ENCODE data around the gene MRPS5.
A peak's percentile ranks its signal among the peaks of the same experiment; 100 is the strongest.

Gene MRPS5

DNA sequence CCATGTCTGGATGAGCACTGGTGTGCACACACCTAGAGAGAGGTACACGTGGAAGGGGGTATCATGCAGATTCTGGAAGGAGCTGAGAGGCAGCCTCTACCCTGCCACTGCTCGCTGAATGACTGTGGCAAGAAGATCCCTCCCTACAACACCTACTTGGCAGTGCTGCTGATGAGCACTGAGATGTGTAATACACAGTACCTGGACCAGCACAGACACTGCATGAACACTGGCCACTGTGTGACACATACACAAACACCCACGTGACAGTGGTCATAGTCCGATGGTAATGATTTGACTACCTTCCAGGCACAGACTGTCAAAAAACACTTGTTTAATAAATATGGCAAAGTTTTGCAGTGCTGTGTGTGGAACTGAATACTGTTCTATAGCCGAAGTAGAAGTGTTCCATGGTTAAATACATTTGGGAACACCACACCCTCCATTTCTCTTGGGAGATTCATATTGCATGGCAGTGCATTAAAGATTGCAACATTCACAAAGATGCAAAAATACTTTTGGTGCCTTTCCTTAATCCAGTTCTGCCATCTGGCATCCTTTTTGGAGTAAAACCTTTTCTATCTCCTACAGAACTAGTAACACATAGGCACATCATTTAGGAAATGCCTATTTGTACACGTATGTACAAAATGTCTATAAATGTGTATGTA, 29.6 kb downstream of the MRPS5 start:
- DNase-seq (ENCODE audit: low read depth in 3 of 3): no peak

DNA sequence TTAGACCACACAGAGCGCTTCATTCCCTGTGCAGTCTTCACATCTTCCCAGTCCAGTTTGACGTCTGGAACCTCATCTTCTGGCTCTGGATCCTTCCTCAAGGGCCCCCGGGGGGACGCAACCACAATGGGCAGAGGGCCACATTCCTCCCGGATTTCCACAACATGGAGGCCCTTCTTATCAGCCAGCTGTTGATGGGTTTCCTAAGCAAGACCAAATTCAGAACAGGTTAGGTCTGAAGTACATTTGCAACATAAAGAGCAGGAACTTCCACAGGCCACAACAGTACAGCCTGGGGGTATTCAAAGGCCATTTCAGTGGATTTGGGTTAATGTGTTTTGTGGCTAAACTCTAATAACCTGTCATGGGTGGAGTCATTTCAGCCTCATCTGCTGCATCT, 34.2 kb downstream of the MRPS5 start:
- no peak for DNase-seq (ENCODE audit: low read depth in 3 of 3)

DNA sequence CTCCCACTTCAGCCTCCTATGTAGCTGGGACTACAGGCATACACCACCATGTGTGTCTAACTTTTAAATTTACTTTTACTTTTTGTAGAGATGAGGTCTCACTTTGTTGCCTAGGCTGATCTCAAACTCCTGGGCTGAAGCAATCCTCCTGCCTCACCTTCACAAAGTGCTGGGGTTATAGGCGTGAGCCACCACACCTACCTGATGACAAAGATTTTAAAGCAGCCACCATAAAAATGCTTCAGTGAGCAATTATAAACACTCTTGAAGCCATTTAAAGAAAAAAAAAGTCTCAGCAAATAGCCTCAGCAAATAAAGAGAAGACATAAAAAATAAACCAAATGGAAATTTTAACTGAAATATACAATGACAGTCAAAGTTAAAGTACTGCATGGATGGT, 35.6 kb downstream of the MRPS5 start:
- no peak for DNase-seq (ENCODE audit: low read depth in 3 of 3)

DNA sequence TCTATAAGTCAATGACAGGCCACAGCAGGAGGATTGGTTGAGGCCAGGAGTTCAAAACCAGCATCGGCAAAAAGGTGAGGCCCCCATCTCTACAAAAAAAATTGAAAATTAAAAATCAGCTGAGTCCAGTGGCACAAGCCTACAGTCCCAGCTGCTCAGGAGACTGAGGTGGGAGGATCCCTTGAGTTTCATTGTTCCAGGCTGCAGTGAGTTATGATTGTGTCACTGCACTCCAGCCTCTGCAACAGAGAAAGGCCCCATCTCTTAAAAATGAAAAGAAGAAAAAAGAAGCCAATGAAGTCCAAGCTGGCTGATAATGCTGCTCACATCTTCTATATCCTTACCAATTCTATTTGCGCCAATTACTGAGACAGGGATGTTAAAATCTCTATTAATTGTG, 39.1 kb downstream of the MRPS5 start:
- DNase-seq (ENCODE audit: low read depth in 3 of 3): no peak

DNA sequence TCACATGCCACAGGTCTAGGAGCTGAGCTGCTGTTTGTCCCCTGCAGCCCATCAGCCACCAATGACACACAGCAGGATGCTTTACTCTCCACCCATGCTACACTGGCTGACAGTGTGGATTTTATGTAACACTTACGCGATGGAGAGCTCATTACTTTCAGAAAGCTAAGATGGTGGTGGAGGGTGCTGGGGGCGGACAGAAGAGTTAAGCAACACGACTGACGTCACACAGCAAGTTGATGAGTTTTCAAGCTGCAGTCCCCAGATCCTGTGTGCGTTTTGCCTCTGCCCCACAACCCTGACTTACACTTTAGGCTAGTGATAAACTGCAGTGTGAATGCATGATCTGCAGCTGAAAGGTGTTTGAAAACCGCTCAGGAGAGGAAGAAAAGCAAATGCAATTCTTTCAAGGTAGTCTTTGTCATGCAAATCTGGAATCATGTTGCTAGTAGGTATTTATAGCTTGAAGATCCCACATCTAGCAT, 42.4 kb downstream of the MRPS5 start:
- no peak for DNase-seq (ENCODE audit: low read depth in 3 of 3)

DNA sequence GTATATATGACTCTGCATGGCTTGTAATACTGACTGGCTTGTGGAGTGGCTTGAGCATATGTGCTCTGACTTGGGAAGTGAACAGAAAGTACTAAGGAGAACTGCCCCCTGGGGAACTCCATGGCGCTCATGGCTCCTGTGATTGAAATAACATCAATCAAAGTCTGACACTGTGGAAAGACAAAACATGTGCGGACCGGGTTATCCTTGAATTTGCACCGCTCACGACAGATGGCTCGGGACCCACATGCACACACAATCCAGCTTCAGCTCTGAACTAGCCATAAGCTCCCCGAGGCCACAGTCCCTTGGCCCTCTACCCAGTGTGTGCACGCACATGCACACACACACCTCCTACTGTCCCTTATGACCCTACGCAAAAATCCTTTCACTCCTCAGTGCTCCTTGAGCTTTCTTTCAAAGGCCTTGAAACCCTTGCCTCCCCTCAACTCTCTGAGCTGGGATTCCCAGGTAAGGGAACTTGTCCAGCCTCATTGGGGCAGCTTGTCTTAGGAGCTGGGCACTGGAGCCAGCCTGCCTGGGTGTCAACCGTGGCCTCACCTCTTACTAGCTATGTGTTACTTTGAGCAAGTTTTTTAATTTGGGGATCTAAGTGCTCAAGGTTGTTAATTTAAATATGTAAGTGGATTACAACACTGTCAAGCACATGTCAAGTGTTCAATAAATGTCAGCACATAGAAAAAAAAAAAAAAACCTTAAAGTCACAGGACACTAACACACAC, 43.6 kb downstream of the MRPS5 start:
- no peak for DNase-seq (ENCODE audit: low read depth in 3 of 3)

DNA sequence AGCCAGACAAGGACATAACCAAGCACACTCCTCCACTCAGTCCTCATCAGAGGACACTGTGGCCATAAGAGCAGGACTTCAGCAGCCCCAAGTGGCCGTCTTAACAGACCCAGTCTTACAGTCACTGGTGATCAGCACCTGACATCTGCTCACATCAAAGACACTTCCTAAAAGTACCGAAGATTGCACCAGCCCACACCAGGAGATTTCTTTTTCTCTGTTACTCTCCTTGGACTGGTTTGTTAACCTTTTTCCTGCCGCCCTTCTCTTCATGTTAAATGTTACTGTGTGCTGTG, 44.1 kb downstream of the MRPS5 start:
- no peak for DNase-seq (ENCODE audit: low read depth in 3 of 3)

DNA sequence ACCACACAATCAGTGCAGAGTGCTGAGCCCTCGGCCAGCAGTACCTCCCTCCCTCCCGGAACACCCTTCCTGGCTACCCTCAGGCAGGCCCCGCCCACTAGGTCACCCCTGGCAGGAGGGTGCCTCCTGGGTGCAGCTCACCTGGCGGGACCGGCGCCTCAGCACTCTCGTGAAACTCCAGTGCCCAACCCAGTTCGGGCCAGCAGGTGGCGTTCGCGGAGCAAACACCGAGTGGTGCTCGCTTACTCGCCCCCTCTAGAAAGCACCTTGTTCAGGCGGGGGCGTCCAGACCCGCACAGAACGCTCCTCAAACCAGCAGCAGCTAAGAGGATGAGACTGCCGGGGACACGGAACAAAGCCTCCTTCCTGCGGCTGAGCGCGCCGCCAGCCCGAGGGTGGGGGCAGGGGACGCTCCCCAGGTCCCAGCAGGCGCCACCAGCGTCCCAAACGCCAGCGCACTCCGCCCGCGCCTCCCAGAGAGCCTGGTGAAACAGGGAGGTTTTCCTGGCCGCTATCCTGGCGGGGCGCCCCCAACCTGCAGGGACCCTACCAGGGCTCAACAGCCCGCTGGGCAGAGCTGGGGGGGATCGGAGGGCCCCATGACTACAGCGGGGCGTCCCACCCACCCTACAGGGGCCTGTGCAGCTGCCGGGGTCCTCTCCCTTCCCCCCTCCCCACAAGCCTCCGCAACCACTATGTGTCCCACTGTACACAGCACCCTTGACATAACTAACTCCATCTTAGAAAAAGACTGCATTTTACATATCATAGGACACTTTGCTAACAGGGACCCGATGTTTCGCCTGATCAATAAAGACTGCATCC, 44.7 kb downstream of the MRPS5 start:
- DNase-seq (ENCODE audit: low read depth in 3 of 3): peak; percentile 63 to 89 (median 80)

DNA sequence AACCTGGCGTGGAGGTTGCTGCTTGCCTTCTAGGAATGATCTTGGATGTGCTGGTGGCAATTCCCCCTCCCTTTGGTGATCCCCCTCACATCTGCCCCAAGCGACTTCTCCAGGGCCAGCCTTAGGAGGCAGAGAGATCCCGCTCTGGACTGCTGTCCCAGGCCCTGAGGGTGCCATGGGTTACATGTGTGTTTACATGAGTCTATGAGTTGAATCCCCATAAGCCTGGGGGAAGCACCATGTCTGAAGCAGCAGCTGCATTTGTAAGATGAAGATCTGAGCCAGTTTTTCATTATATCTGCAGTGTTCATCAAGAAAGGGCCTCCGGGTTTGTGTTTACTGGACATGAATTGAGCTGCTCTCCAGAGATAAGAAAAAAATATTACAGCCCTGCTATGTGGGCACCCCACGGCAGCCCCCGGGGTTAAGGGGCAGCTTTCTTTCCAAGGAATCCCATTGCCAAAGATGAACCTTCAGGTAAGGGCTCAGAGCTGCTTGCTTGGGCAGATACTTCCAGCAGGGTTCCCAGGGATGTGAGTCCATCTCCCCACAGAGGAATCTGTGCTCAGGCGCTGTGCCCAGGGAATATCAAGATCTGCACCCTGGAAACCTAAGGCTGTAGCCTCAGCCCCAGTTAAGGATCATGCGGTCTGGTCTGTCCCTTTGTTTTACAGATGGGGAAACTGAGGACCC, 46.0 kb downstream of the MRPS5 start:
- DNase-seq (ENCODE audit: low read depth in 3 of 3): no peak

DNA sequence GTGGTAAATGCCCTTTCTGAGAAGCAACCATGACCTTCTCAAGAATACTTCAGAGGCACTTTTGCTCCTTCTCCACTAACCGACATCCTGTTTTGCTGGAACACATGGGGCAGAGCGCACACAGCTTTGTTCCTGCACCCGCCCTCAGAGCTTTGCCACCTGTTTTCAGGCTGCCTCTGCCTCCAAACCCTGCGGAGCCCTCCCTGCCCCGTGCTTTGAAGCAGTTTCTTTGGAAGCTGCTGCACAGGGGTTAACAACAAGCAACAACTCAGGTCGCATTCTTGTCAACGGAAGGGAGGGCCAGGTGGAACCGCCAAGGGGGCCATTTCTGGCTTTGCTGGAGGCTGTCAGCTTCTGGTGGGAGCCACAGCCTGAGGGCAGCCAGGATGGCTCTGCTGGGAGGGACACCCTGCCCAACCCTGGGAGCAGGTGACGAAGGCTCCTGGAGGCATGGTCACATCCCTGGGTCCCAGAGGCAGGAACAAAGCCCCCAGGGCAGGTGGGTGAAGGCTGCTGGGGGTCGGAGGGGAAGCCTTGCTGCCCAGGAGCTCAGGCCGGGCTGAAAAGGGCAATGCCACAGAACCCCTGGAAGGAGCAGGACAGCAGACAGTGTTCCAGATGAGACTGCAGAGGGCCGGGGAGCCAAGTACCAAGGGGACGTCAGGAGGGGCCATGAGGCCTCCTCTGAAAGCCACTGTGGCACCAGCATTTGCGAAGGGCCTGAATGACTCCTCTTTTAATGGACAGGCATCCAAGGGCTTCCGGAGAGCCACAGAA, 46.8 kb downstream of the MRPS5 start:
- DNase-seq (ENCODE audit: low read depth in 3 of 3): peak; percentile 31 to 59 (median 35)

DNA sequence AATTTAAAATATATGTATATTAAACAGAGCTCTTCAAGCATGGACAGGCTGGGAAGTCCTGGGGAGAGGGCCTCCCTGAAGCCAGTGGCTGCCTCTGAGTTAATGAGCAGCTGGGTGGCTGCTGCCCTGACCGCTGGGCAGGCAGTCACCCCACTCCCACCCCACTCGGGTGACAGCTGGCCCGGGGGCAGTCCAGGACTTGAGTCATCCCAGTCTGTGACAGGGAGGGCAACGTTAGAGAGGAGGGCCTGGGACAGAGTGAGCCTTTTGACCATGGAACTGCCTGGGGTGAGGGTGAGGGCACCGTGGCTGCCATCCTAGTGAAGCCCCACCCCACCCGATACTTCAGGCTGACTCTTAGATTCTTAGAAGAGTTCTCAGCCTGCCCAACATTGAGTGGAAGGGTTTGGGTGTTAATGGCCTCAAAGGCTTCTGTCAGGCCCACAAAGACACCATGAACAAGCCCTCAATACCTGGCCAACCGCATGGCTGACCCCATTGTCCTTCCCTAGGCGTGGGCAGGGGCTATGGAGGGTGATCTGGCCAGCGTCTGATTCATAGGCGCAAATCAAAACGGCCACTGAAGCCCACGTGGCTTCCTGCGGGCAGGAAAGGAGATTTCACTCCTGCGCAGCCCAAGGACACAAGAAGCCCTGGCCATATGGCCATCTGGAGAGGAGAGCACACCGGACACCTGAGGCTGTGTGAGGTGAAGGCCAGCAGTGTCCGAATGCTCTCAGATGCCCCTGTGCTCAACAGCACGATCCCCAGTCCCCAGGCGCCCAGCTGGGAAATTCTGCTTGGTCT, 47.5 kb downstream of the MRPS5 start:
- DNase-seq (ENCODE audit: low read depth in 3 of 3): no peak

DNA sequence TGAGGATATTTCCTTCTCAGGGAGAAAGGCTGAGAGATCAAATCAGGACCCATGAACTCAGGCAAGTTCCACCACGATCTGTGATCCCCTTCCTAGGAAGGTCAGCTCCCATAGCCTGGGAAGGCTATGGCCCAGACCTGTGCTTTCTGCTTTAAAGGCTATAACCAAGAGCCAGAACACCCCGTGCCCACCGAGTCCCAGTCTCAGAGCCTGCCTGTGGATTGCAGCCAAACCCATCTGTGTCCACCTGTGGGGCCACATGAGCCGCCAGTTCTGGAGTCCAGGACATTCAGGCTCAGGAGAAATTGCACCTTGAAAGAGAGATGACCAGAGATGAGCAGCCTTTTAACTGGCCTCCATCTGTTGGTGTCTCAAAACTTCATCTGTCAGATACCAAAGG, 49.2 kb downstream of the MRPS5 start:
- DNase-seq (ENCODE audit: low read depth in 3 of 3): no peak

DNA sequence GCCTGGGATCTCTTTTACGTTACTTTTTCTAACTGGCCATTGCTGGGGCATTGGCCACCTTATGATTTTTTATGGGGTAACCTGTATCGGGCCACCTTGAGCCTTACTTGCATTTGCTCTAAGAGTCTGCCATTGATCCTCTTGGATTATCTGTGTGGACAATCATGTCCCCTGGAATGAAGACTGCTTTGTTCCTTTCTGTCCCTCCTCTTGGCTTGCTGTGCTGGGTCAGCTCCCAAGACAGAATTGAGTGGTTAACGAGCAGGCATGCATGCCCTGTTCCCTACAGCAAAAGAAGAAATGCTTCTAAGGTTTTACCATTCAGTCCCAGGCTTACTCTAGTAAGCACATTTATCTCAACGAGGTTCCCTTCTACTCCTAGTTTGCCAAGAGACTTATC, 49.8 kb downstream of the MRPS5 start:
- DNase-seq (ENCODE audit: low read depth in 3 of 3): no peak

DNA sequence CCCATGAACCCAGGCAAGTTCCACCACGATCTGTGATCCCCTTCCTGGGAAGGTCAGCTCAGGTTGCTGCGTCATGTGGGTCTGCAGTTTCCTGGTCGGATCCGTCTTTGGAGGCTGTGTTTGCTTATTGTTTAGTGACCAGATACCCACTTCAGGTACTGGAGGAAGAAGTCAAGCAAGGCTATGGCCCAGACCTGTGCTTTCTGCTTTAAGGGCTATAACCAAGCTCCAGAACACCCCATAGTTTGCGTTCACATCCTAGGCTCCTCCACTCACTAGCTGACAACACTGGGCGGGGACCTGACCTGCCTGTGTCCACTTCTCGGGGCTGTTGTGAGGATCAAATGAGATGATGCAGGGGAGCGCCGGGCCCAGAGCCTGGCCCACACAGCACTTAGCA, 52.1 kb downstream of the MRPS5 start:
- no peak for DNase-seq (ENCODE audit: low read depth in 3 of 3)

DNA sequence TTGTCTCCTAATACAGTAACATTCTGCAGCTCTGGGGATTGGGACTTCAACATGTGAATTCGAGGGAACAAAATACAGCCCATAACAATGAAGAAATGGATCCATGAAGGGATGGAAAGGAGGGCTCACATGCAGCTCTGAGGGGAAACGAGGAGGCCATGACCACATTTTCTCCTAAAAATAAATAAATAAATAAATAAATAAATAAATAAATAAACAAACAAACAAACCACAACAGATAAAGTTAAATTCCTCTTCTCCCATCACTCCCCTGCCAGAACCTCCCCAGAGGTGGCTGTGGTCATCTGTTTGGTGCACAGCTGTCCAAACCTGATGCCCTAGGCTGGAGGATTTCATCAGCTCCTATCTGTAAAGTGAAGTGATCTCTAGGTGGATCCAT, 53.4 kb downstream of the MRPS5 start:
- DNase-seq (ENCODE audit: low read depth in 3 of 3): no peak

DNA sequence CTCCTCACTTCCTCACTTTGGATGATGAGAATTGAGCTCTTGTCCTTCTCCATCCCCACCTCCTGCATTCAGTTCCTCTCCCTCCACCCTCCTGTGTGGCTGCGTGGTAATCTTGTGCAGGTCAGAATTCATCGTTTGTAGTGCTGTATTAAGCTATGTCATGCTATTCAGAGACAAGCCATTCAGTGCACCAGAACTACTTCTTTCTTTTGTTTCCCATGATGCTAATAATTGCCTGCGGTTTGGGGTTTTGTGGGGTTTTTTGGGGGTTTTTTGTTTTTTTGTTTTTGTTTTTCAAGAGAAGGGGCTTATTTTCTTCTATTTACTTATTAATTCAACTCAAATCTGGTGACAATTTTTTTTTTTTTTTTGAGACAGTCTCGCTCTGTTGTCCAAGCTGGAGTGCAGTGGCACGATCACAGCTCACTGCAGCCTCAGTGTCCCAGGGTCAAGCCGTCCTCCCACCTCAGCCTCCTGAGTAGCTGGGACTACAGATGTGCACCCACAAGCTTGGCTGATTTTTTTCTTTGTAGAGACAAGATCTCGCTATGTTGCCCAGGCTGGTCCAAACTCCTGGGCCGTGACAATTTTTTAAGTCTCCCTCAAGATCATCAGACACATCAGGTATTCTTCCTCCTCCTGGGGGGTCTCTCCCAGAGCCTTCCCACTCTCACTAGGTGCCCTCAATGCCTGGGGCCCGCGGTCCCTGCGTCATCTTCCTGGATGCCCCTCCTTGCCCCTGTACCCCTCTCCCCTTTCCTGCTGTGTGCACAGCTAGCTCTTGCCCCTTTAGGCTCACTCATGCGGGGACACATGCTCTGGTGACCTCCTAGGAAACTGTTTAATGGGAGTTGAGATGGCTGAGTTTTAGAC, 58.3 kb downstream of the MRPS5 start:
- no peak for DNase-seq (ENCODE audit: low read depth in 3 of 3)

DNA sequence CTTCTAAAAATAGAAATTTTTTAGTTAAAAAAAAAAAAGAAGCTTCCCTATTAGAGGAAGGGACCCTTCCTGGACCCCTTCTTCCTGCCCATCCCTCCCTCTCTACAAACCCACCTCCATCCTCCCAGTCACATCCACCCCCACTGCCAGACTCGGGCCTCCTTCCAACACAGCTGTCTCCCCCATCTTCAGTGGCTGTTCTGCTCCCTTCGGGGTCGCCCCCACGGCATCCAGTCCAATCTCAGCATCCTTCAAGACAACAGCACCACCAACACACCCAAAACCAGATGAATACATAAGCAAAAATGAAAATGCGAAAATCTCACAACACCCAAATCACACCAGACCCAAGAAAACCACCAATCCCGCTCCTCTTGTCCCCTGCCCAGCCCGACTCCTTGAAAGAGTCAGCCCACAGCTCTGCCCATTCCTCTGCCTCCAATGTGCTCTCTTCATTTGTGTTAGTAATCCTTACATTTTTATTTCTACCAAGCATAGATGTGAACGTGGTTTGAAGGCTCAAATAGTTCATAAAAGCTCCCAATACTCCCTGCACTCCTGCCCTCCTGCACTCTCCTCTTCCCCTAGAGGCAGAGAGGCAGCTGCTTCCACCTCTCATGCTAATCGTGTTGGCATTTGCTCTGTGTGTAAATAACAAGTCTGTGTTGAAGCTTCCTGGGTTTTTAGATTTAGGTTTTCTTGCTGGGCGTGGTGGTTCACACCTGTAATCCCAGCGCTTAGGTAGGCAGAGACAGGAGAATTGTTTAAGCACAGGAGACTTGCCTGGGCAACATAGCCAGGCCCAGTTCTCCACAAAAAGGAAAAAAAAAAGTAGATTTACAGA, 59.1 kb downstream of the MRPS5 start:
- DNase-seq (ENCODE audit: low read depth in 3 of 3): no peak

DNA sequence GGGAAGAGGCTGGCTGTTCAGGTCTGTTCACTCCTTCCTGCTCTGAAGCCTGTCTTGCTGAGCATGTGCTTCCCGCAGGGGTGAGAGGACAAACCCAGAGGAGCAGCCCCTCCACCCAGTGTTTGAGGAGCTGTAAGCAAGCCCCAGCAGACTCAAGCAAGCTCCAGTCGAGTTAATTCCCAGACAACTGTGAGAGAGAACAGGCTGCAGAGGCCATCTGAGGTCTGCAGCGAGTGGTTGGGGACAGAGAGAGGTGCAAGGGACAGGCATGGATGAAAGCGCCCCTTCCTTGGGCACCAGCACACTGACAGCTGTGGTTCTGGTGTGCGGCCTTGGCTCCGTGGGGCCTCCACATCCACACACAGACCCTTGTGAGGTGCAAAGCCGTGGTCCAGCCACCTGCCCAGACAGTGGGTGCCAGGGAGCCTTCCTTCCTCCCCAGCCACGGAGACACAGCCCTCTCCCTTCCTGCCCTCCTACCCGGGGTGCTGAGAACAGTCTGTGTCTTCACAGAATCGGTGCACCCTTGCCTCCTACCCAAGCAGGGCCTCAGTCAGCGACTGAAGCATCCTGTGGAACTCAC, 59.9 kb downstream of the MRPS5 start:
- no peak for DNase-seq (ENCODE audit: low read depth in 3 of 3)
